ENCODE results near the gene RNF31.

The RNF31 gene

GRCh38 chr14:24133735-24134134 is 13.6 kb upstream of the RNF31 start:
- DNase-seq (ENCODE audit: low read depth) = no peak
- no peak for TF ChIP-seq CTCF (conservative IDR thresholded peaks at IDR 0.05; ENCODE audit: low read depth, low read length)
- no peak overlapping the region for H3K4me3 ChIP-seq (ENCODE audit: low read depth, low read length)

- no peak for DNase-seq (ENCODE audit: low read depth)
- TF ChIP-seq CTCF (conservative IDR thresholded peaks at IDR 0.05; ENCODE audit: low read depth, low read length) = no peak
- H3K4me3 ChIP-seq (ENCODE audit: low read depth, low read length) = peak overlapping the region; percentile 96
Measured at GRCh38 chr14:24135584-24135833, 11.8 kb upstream of the RNF31 start.

- peak; percentile 90 for DNase-seq (ENCODE audit: low read depth)
- H3K4me3 ChIP-seq (ENCODE audit: low read depth, low read length) = peak within 1 kb of the TSS; percentile 96
- no peak for TF ChIP-seq CTCF (conservative IDR thresholded peaks at IDR 0.05; ENCODE audit: low read depth, low read length)
Measured at GRCh38 chr14:24135834-24136683, 11.2 kb upstream of the RNF31 start, which contains the start of gene PSME1. Gene PSME1, plus strand, starts transcription at chr14:24136194. Its CDS starts 69 bp downstream, at chr14:24136263.

GRCh38 chr14:24136684-24137528 is 10.4 kb upstream of the RNF31 start:
- H3K4me3 ChIP-seq (ENCODE audit: low read depth, low read length) = peak overlapping the region; percentile 96
- DNase-seq (ENCODE audit: low read depth) = no peak
- TF ChIP-seq CTCF (conservative IDR thresholded peaks at IDR 0.05; ENCODE audit: low read depth, low read length) = no peak

GRCh38 chr14:24137529-24138395 is 9.5 kb upstream of the RNF31 start:
- no peak for TF ChIP-seq CTCF (conservative IDR thresholded peaks at IDR 0.05; ENCODE audit: low read depth, low read length)
- no peak overlapping the region for H3K4me3 ChIP-seq (ENCODE audit: low read depth, low read length)
- DNase-seq (ENCODE audit: low read depth) = no peak

GRCh38 chr14:24138396-24139271 is 8.7 kb upstream of the RNF31 start:
- no peak for TF ChIP-seq CTCF (conservative IDR thresholded peaks at IDR 0.05; ENCODE audit: low read depth, low read length)
- no peak overlapping the region for H3K4me3 ChIP-seq (ENCODE audit: low read depth, low read length)
- no peak for DNase-seq (ENCODE audit: low read depth)

All from choroid plexus epithelial cell (primary cell).